Hepatocyte (in vitro differentiated cells): ENCODE data around the gene RBM15.

Source experiments
- CTCF ChIP-seq: fragments of 200-600 bp; sonication (generic); IDR thresholded peaks from 2 replicates; pipeline ENCODE4 v1.5.1; 2016; ENCODE audit warnings: antibody characterized with exemption, mild to moderate bottlenecking; ENCODE audit not compliant: poor library complexity
- EZH2phosphoT487 ChIP-seq: fragments of 200-600 bp; sonication (generic); IDR thresholded peaks from one replicate; pipeline ENCODE4 v1.6.1; 2018; ENCODE audit warnings: antibody characterized with exemption, mild to moderate bottlenecking, low read depth, moderate library complexity; ENCODE audit not compliant: unreplicated experiment, severe bottlenecking

- no peak for TF ChIP-seq EZH2phosphoT487
- no peak for TF ChIP-seq CTCF
Observed at GRCh38 chr1:110338886-110339406, at the start of gene RBM15.
